Body of pancreas (tissue), 4 donors: ENCODE measurements around the gene RFTN1.

Source experiments
- POLR2A ChIP-seq, 3 donors: fragments of 450-650 bp; IDR thresholded peaks; one replicate each; pipeline ENCODE4 v1.6.1; 2016; ENCODE audit warnings: antibody characterized with exemption in 3 of 3, mild to moderate bottlenecking in 2 of 3
- TF ChIP-seq, protein P1 (sequence below), 7 experiments: fragments of 450-650 bp in 4 of 7; fragments of 200-600 bp in 3 of 7; sonication (generic) in 3 of 7; IDR thresholded peaks; one replicate each; pipeline ENCODE4 v1.5.1; 2016 to 2019; ENCODE audit warnings: antibody characterized with exemption in 7 of 7

GRCh38 chr3:16319307-16319706 lies 194.2 kb downstream of the RFTN1 start:
- TF ChIP-seq, protein P1, sequence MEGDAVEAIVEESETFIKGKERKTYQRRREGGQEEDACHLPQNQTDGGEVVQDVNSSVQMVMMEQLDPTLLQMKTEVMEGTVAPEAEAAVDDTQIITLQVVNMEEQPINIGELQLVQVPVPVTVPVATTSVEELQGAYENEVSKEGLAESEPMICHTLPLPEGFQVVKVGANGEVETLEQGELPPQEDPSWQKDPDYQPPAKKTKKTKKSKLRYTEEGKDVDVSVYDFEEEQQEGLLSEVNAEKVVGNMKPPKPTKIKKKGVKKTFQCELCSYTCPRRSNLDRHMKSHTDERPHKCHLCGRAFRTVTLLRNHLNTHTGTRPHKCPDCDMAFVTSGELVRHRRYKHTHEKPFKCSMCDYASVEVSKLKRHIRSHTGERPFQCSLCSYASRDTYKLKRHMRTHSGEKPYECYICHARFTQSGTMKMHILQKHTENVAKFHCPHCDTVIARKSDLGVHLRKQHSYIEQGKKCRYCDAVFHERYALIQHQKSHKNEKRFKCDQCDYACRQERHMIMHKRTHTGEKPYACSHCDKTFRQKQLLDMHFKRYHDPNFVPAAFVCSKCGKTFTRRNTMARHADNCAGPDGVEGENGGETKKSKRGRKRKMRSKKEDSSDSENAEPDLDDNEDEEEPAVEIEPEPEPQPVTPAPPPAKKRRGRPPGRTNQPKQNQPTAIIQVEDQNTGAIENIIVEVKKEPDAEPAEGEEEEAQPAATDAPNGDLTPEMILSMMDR (IDR thresholded peaks at IDR 0.05): no peak
- no peak for TF ChIP-seq POLR2A (IDR thresholded peaks at IDR 0.05)
